Dedifferentiated amniotic fluid mesenchymal stem cell (primary cell): Measurements from ENCODE around the gene ZNF219.
A peak's percentile ranks its signal among the peaks of the same experiment; 100 is the strongest.

Experiments
- DNase-seq: peaks from one replicate; pipeline ENCODE4 v3.0.0-alpha.2; 2016; ENCODE audit errors: extremely low spot score

The ZNF219 gene

GRCh38 chr14:21102521-21103410 lies 4.3 kb upstream of the ZNF219 start:
- DNase-seq, result no peak

GRCh38 chr14:21101802-21102413 lies 3.5 kb upstream of the ZNF219 start:
- DNase-seq, result no peak

DNA sequence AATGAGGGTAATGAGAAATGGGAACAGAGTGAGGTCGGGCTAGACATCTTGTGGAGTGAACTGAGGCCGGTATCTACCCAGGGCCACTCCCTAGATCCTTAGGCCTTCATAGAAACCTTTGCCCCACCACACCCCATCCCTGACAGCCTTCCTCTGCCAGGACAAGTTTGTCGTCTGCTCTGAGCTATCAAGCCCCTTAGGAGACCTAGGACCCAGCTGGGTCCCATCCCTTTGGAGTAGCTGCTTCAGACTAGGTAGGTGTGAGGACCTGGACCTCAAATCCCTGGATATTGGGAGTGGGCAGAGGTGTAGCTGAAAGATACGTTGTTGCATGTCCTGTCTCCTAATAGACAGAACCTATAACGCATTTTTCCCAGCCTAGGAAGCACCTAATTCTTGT lies 2.5 kb upstream of the ZNF219 start, which contains the start of gene TMEM253:
TSS of gene TMEM253 (plus strand) at position 136 of the 400 bp plus-strand sequence. CDS start 278 bp downstream, outside the sequence.
- no peak for DNase-seq

DNA sequence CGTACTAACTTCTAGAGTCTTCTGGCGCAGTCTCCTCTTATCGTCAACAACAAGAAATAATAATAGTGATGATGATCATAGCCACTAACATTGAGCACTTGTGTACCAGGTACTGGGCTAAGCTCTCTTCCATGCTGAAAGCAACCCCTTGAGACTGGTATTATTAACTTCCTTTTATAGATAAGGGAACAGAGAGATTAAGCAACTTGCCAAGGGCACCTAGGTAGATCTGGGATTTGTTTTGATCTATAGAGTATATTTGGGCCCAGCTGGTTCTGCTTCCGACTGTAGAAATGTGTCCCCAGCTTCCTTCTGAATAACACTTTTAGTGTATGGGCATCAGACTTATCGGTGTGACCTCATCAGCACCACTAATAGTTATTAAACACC lies 1.1 kb upstream of the ZNF219 start:
- DNase-seq, result no peak

GRCh38 chr14:21098892-21099595 lies 589 bp upstream of the ZNF219 start:
- DNase-seq, result no peak

GRCh38 chr14:21097636-21098075 lies 799 bp downstream of the ZNF219 start:
- no peak for DNase-seq

DNA sequence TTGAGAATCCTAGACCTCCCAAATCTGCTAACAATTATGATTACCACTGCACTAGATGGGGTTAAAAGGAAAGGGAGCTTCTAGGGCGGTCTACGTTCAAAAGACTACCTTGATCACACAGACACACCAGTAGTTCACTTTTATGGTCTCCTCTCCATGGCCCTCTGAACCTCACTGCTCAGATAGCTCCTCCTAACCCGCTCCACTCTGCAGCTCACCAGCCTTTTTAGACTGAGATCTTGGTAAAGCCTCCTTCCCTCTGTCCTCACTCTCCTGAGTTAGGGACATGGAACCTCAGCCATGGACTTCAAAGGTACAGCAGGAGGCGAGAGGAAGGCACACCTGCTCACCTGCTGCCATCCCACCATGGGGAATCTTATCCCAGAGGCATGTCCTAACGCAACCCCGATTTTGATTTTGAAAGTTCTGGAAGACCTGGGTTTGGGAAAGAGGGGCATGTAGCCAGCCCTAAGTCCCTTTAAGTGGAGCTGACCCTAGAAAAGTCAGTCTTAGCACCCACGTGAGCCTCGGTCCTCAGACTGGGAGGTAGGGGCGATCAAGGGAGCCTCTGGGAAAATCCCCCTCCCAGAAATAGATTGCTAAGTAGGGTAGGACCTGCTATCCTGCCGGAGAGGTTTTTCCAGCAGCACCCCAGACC lies 1.3 kb downstream of the ZNF219 start:
- DNase-seq, result no peak

GRCh38 chr14:21096438-21096837 lies 2.0 kb downstream of the ZNF219 start:
- DNase-seq, result no peak

DNA sequence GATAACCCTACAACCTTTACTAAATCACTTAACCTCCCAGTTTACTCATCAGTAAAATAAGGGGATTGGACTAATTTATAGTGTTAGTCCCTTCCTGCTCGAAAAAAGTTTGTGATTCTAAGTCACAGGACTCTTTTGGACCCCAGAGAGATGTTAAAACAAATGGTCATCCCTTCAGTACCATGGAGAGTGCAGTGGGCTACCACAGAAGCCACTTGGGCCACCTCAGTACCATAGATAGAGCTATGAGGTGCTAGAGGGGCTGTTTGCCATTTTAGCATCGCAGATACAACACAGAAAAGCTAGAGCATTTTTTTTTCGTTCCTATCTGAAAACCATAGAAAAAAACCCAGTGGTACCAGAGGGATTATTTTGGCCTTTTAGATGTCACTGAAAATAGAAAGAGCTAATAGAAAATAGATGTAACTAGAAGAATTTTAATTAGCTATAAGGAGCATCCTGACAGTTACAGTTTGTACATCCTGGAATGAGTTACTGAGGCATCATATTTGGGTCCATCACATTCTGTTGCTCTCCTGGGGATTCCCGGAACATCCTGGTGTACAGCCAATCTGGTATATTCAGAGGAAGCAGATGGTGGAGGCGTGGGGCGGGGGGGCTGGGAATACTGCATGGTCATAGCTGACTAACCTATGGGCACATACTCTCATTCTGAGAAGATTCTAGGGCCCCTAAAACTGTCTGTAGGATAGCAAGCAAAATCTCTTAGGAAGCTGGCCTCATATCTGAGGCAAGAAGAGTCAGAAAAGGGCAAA lies 2.8 kb downstream of the ZNF219 start:
- no peak for DNase-seq

DNA sequence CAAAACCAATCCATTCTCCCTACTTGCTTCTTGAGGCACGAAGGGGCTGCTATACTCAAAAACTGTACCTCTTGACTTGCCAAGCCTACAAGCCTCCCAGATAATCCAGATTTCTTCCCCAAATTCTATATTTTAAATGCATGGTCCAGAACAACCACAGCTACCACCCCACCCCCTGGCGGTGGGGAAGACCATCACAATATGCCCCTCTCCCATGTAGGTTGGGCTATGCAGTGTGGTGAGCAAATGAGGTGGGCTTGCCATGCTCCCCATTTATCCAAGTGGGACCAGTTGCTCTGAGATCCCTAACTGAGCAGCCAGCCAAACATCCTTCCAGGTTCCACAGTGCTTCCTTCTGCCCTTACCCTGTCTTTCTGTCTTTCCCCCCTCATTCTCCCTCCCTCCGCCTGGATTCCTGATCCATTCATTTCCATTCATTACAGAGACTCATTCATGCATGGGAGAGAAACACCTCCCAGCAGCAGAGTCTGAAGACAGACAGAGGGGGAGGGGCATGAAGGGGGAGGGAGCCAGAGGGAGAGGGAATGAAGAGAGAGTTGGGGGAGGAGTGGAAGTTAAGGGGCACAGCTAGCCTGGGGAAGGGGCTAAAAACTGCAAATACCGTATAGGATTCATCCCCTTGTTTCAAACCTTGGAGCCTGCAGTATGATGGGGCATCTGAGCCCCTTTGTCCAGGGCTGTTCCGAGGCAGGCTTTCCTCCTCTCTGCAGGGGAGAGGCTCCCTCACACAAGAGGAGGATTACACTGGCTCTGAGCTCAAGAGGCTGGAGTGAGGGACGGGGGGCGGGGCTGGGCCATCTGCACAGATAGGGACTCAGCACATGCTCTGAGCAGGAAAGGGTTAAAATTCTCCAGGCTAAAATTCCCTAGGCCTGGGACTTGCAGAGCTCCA lies 4.4 kb downstream of the ZNF219 start:
- DNase-seq, result no peak

DNA sequence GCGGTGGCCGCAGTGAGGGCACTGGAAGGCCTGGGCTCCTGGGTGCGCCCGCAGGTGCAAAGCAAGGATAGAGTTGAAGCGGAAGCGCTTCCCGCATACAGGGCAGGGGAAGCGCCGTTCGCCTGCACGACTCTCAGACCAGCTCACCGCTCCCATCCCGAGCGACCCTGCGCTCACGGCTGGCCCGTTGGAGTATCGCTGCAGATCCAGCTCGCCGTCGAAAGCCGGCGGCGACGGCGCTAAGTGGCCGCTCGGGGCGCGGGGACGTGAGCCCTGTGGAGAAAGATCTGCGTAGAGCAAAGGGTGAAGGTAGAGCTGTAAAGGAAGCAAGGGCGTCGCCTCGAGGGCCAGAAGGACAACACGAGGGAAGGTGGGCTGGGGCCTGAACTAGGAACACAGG lies 5.4 kb downstream of the ZNF219 start:
- no peak for DNase-seq

- DNase-seq, result peak; percentile 39
Observed at GRCh38 chr14:21092273-21093011, 6.0 kb downstream of the ZNF219 start.

DNA sequence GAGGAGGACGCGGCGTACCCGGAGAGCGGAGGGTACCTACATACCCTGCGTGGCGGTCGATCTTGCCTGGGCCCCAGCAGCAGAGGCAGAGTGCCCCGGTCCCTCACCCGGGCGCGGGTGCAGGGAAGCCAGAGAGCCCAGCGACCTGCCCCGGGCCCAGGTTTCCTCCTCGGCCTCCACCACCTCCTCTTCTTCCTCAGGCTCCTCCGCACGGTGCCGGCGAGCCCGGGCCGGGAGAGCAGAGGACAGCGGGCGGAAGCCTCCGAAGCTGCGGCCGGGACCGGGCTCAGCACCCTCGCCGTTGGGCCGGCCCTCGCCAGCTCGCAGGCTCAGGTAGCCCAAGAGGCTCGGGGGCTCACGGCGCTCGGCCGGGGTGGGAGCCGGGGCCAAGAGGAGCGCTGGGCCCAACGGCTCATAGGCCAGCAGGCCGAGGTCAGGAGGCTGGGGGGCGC lies 6.6 kb downstream of the ZNF219 start:
- DNase-seq, result no peak

GRCh38 chr14:21090940-21091663 lies 7.4 kb downstream of the ZNF219 start:
- no peak for DNase-seq

- DNase-seq, result no peak
Observed at GRCh38 chr14:21090194-21090939, 8.1 kb downstream of the ZNF219 start.

DNA sequence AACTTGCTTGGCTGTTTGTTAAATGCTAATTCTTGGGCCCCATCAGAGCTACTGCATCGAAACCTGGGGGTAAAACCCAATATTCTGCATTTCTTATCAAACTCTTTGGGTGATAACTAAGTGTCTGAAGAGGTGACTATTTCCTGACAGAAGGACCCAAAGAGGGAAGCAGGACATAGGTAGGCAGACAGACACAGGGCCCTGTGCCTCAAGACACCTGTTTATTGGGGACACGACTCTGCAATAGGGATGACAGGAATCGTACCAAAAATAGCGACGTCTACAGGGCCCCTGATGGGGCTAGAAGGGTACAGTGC lies 8.6 kb downstream of the ZNF219 start:
- no peak for DNase-seq

- DNase-seq, result no peak
Observed at GRCh38 chr14:21089271-21089670, 9.2 kb downstream of the ZNF219 start.

DNA sequence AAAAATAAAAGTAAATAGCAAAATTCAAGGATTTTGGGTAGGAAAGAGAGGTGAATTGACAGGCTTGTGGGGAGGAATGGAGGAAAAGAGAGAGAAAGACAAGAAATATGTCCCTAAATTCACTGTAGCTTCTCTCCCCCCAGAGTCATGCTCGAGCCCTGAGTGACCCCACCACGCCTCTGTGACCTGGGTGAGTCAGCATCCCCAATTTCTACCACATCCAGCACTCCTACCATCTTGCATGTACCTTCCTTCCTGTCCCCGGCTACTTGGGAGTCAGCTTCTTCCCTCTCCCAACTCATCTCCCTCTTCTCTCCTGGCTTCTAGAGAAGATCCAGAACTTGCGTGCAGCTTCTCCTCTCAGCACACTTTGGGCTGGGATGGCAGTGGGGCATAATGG lies 9.8 kb downstream of the ZNF219 start:
- no peak for DNase-seq
